Measurements from ENCODE around the gene PCDHGC4.

The PCDHGC4 gene

GRCh38 chr5:141508798-141509611 lies 24.2 kb downstream of the PCDHGC4 start:
- TF ChIP-seq ZFX (IDR thresholded peaks at IDR 0.05), result no peak
- TF ChIP-seq CTCF (conservative IDR thresholded peaks at IDR 0.05), result no peak
- H3K27ac ChIP-seq, result no peak overlapping the region

DNA sequence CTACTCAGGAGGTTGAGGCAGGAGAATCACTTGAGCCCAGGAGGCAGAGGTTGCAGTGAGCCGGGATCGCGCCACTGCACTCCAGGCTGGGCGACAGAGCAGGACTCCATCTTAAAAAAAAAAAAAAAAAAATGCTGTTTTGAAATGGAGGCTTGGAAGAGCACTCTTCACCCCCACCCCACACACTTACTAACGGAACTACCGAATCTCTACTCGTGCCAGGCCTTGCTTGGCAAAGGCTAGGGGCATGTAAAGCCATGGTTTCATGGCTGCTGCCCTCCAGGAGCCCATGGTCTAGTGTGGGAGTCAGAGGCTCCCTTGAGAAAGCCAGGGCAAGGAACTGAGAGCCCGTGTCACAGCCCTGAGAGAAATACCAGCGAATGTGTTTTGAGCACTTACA lies 25.3 kb downstream of the PCDHGC4 start:
- no peak for TF ChIP-seq CTCF (conservative IDR thresholded peaks at IDR 0.05)
- no peak for TF ChIP-seq ZFX (IDR thresholded peaks at IDR 0.05)
- no peak overlapping the region for H3K27ac ChIP-seq

DNA sequence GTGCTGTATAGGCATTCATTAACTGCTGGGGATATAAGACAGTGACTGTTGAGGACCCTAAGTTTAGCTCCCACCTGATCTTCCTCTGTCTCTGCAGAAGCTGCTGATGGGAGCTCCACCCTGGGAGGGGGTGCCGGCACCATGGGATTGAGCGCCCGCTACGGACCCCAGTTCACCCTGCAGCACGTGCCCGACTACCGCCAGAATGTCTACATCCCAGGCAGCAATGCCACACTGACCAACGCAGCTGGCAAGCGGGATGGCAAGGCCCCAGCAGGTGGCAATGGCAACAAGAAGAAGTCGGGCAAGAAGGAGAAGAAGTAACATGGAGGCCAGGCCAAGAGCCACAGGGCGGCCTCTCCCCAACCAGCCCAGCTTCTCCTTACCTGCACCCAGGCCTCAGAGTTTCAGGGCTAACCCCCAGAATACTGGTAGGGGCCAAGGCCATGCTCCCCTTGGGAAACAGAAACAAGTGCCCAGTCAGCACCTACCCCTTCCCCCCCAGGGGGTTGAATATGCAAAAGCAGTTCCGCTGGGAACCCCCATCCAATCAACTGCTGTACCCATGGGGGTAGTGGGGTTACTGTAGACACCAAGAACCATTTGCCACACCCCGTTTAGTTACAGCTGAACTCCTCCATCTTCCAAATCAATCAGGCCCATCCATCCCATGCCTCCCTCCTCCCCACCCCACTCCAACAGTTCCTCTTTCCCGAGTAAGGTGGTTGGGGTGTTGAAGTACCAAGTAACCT lies 26.2 kb downstream of the PCDHGC4 start:
- H3K27ac ChIP-seq, result no peak overlapping the region
- TF ChIP-seq CTCF (conservative IDR thresholded peaks at IDR 0.05) (no peak), ZFX (IDR thresholded peaks at IDR 0.05) (no peak)

- no peak overlapping the region for H3K27ac ChIP-seq
- TF ChIP-seq CTCF (conservative IDR thresholded peaks at IDR 0.05) (no peak), ZFX (IDR thresholded peaks at IDR 0.05) (no peak)
These were observed 27.0 kb downstream of the PCDHGC4 start for GRCh38 chr5:141511771-141512325.

GRCh38 chr5:141512390-141512910 lies 27.6 kb downstream of the PCDHGC4 start:
- no peak for TF ChIP-seq ZFX (IDR thresholded peaks at IDR 0.05)
- TF ChIP-seq CTCF (conservative IDR thresholded peaks at IDR 0.05), result peak; percentile 91
- H3K27ac ChIP-seq, result no peak overlapping the region

DNA sequence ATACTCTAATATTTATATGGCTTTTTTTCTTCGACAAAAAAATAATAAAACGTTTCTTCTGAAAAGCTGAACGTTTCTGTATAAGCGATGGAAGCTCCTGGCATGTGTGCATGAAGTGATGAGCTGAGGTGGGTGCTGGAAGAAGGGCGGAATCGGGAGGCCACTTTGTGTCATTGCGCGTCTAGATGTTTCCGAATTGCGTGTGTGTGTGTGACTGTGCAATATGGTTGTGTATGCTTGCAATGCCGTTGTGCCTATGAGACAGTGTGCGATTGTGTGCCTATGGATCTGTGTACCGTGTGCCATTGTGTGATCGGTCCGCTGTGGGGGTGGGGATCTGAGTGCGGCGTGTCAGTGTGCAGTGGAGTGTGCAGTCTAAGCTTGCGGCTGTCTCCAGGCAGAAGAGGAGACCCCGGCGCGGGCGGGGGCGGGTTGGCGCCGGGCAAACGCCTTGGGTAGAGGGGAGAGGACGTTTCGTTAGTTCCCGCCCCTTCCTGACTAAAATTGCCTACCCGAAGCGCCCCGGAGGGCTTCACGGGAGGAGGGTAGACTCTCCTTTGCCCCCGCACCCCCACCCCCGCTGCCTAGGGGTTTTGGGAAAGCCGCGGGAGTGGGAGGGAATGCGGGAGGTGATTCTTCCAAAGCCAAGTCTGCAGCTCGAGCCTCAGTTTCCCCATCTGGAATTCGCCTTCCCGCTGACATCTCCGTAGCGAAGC lies 28.2 kb downstream of the PCDHGC4 start:
- TF ChIP-seq CTCF (conservative IDR thresholded peaks at IDR 0.05) (no peak; the same call in 1 of the 2 replicates), ZFX (IDR thresholded peaks at IDR 0.05) (no peak)
- H3K27ac ChIP-seq, result no peak overlapping the region
